ENCODE results near the gene P4HA1. TPM values are rescaled to one million over a fixed set of nuclear protein-coding genes. Genes with fewer than 3 reads are reported as not detected.

The P4HA1 gene

GRCh38 chr10:72979709-72980108 is 117.0 kb downstream of the P4HA1 start:
- no peak overlapping the region for H2AFZ ChIP-seq (ENCODE audit: low read depth, low read length)
- no peak overlapping the region for H3K4me2 ChIP-seq (ENCODE audit: low read length, poor library complexity, severe bottlenecking)
- peaks cover 55% of the 10 kb centered on the region for H3K9me3 ChIP-seq (ENCODE audit: control insufficient read depth, low read length)
- H3K14ac ChIP-seq (ENCODE audit: low read length in 2 of 2), result no peak overlapping the region
- H3K79me1 ChIP-seq (replicated peaks; ENCODE audit: low read length, poor library complexity, severe bottlenecking), result no peaks in the 10 kb centered on the region
- DNase-seq, result no peak
- H4K8ac ChIP-seq (ENCODE audit: low read length), result no peak overlapping the region
- H4K91ac ChIP-seq (ENCODE audit: low read length), result no peak overlapping the region
- H3K27ac ChIP-seq (ENCODE audit: low read length, poor library complexity, severe bottlenecking), result no peak overlapping the region
- no peak overlapping the region for H3K18ac ChIP-seq (ENCODE audit: low read depth in 1 of 2, low read length in 2 of 2)
- no peak overlapping the region for H3K23ac ChIP-seq (ENCODE audit: low read length in 2 of 2)
- H2BK12ac ChIP-seq (ENCODE audit: low read length in 2 of 2), result no peak overlapping the region
- no peak overlapping the region for H2BK15ac ChIP-seq (ENCODE audit: low read depth, poor library complexity, severe bottlenecking)
- no peak overlapping the region for H2BK120ac ChIP-seq (ENCODE audit: low read depth, low read length)
- H3K4me1 ChIP-seq (ENCODE audit: control insufficient read depth, insufficient read depth, low read depth, low read length), result no peaks in the 10 kb centered on the region
- H3K27me3 ChIP-seq (ENCODE audit: control insufficient read depth in 1 of 2, insufficient read depth in 1 of 2, low read length in 2 of 2), result no peaks in the 10 kb centered on the region
- H3K4me3 ChIP-seq (ENCODE audit: insufficient read depth in 1 of 2, low read depth in 1 of 2, low read length in 2 of 2), result no peak overlapping the region
- H2AK5ac ChIP-seq (ENCODE audit: low read length, severe bottlenecking), result no peak overlapping the region
- H3K9ac ChIP-seq (ENCODE audit: low read length), result no peak overlapping the region
- no peak overlapping the region for H2BK5ac ChIP-seq (ENCODE audit: low read depth, low read length, poor library complexity, severe bottlenecking)
- no peaks in the 10 kb centered on the region for H3K36me3 ChIP-seq (ENCODE audit: control insufficient read depth in 1 of 2, insufficient read depth in 2 of 2, low read depth in 1 of 2, low read length in 2 of 2)
- no peak overlapping the region for H3K4ac ChIP-seq (ENCODE audit: low read depth in 1 of 2, low read length in 2 of 2)

GRCh38 chr10:72976886-72977285 is 119.8 kb downstream of the P4HA1 start:
- H2BK5ac ChIP-seq (ENCODE audit: low read depth, low read length, poor library complexity, severe bottlenecking), result no peak overlapping the region
- H3K4me1 ChIP-seq (ENCODE audit: control insufficient read depth, insufficient read depth, low read depth, low read length), result no peaks in the 10 kb centered on the region
- WGBS, result 90% methylated on average over 1 of the region's 1 CpG
- H2BK12ac ChIP-seq (ENCODE audit: low read length in 2 of 2), result no peak overlapping the region
- no peak overlapping the region for H3K4me2 ChIP-seq (ENCODE audit: low read length, poor library complexity, severe bottlenecking)
- no peak overlapping the region for H3K9ac ChIP-seq (ENCODE audit: low read length)
- peaks cover 61% of the 10 kb centered on the region for H3K9me3 ChIP-seq (ENCODE audit: control insufficient read depth, low read length)
- no peak overlapping the region for H3K23ac ChIP-seq (ENCODE audit: low read length in 2 of 2)
- H3K79me1 ChIP-seq (replicated peaks; ENCODE audit: low read length, poor library complexity, severe bottlenecking), result no peaks in the 10 kb centered on the region
- no peak overlapping the region for H4K8ac ChIP-seq (ENCODE audit: low read length)
- no peak for DNase-seq
- no peak overlapping the region for H3K4ac ChIP-seq (ENCODE audit: low read depth in 1 of 2, low read length in 2 of 2)
- no peak overlapping the region for H2AK5ac ChIP-seq (ENCODE audit: low read length, severe bottlenecking)
- H3K27ac ChIP-seq (ENCODE audit: low read length, poor library complexity, severe bottlenecking), result no peak overlapping the region
- no peak overlapping the region for H3K4me3 ChIP-seq (ENCODE audit: insufficient read depth in 1 of 2, low read depth in 1 of 2, low read length in 2 of 2)
- H2BK15ac ChIP-seq (ENCODE audit: low read depth, poor library complexity, severe bottlenecking), result no peak overlapping the region
- H2AFZ ChIP-seq (ENCODE audit: low read depth, low read length), result no peak overlapping the region
- no peaks in the 10 kb centered on the region for H3K27me3 ChIP-seq (ENCODE audit: control insufficient read depth in 1 of 2, insufficient read depth in 1 of 2, low read length in 2 of 2)
- H3K14ac ChIP-seq (ENCODE audit: low read length in 2 of 2), result no peak overlapping the region
- no peak overlapping the region for H2BK120ac ChIP-seq (ENCODE audit: low read depth, low read length)
- H3K18ac ChIP-seq (ENCODE audit: low read depth in 1 of 2, low read length in 2 of 2), result no peak overlapping the region
- no peak overlapping the region for H4K91ac ChIP-seq (ENCODE audit: low read length)
- no peaks in the 10 kb centered on the region for H3K36me3 ChIP-seq (ENCODE audit: control insufficient read depth in 1 of 2, insufficient read depth in 2 of 2, low read depth in 1 of 2, low read length in 2 of 2)

Small RNAs within 50 kb of the gene (small RNA-seq; reads per million reads assigned to genes)
- gene RF00019 (ENCODE audit: low read depth), result not detected
- not detected for gene SNORA11F (ENCODE audit: low read depth)
